Fibroblast of mammary gland (primary cell): ENCODE measurements around the gene GAL.

ENCODE experiments used
- DNase-seq: peaks from one replicate; pipeline ENCODE4 v3.0.0-alpha.2; 2010; ENCODE audit warnings: low read depth
- H3K4me3 ChIP-seq: 2 replicates; pipeline ENCODE4 v1.5.1; 2011; ENCODE audit warnings: low read depth, mild to moderate bottlenecking, low read length, moderate library complexity; ENCODE audit not compliant: control insufficient read depth
- CTCF ChIP-seq: conservative IDR thresholded peaks from 2 replicates; pipeline ENCODE4 v1.5.1; 2011; ENCODE audit warnings: low read depth, low read length, inconsistent platforms; ENCODE audit not compliant: control insufficient read depth, insufficient read depth

The GAL gene

GRCh38 chr11:68664906-68665305 is 19.4 kb upstream of the GAL start:
- no peak for TF ChIP-seq CTCF
- DNase-seq = no peak
- H3K4me3 ChIP-seq = no peak overlapping the region

- DNase-seq = no peak
- no peak for TF ChIP-seq CTCF
Observed at GRCh38 chr11:68665436-68665835, 18.9 kb upstream of the GAL start.

DNA sequence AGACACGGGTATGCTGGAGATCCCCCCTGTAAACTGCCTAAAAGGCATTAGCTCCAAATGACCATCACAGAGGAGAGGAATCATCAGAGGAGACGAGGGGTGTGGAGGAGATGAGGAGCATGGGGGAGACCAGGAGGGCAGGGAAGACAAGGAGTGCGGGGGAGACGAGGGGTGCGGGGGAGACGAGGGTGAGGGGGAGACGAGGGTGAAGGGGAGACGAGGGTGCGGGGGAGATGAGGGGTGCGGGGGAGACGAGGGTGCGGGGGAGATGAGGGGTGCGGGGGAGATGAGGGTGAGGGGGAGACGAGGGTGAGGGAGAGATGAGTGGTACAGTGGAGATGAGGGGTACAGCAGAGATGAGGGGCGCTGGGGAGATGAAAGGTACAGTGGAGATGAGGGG is 17.5 kb upstream of the GAL start:
- DNase-seq = no peak
- H3K4me3 ChIP-seq = no peak overlapping the region
- no peak for TF ChIP-seq CTCF

More at GRCh38 chr11:68665436-68665835, 18.9 kb upstream of the GAL start:
- H3K4me3 ChIP-seq = no peak overlapping the region

DNA sequence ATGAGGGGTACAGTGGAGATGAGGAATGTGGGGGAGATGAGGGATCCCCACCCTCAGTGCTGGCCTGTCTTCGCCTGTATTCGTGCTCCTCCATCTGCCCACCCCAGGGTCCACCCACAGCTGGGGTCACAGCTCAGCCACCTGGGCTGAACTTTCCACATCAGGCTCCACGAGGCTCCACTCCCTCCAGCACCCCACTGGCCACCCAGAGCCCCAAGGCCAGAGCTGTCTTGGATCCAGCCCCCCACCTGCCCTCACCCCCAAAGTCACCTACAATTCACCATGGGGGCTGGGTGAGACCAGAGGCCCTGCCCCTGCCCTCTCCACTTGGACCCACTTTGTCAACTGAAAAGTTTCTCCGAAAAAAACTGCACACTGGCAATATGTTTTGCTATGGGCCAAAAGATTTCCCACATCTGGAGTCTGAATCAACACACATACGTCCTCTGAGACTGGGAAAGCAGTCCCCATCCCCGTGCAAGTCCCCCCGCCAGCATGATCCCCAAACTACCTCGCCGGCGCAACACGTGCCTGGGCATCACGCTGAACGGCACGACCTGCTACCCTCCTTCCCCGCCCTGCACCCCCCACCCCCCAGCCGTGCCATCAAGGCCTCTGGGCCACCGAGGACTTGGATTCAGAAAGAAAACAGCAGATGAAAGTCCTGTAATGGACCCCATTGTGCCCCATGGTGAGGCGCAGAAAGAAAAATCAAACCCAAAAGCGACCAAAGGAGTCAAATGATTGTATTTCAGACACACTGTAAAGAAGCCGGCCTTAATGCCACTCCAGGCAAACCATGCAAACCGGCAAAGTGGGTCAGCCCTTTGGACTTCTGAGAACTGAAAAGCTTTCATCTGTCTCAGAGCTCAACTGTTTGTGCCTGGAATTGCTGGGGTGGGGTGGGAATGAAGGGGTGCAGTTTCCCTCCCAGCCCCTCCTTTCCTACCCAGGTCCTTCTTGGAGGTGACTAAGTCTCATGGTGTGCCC is 16.5 kb upstream of the GAL start:
- no peak overlapping the region for H3K4me3 ChIP-seq
- no peak for DNase-seq
- no peak for TF ChIP-seq CTCF

DNA sequence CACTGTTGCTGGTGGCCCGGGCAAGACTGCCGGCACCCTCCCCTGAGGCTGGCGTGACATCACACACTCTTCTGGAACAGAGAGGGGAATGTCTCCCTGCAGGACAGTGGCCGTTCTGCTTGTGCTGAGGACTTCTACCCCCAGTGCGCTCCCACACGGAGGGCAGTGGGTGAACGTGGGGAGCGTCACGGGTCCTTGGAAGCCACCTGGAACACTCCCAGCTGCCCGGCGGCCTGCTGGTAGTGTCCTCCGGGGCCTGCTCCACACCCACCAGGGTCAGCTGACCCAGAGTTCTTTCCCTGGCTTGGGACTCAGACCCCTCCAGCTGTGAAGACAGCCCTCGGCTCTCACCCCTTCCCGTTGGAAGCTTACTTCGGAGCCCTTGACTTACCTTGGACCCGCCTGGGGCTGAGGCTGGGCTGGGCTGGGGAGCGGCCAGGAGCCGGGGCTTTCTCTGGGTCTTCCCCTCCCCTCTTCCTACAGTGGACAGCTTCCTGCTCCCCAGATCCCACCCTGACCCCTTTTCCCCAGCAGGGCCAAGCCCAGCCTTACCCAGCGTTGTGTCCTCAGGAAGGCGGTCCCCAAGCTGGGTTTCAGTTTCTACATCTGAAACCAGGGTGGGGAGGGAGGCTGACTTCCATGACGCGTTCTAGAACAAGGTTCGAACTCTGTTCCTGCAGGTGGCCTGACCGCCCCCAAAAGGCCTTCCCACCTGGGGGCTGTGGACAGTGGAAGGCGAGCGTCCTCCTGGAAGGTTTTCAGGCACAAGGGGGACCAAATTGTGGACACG is 14.8 kb upstream of the GAL start:
- TF ChIP-seq CTCF = no peak
- no peak overlapping the region for H3K4me3 ChIP-seq
- DNase-seq = no peak

DNA sequence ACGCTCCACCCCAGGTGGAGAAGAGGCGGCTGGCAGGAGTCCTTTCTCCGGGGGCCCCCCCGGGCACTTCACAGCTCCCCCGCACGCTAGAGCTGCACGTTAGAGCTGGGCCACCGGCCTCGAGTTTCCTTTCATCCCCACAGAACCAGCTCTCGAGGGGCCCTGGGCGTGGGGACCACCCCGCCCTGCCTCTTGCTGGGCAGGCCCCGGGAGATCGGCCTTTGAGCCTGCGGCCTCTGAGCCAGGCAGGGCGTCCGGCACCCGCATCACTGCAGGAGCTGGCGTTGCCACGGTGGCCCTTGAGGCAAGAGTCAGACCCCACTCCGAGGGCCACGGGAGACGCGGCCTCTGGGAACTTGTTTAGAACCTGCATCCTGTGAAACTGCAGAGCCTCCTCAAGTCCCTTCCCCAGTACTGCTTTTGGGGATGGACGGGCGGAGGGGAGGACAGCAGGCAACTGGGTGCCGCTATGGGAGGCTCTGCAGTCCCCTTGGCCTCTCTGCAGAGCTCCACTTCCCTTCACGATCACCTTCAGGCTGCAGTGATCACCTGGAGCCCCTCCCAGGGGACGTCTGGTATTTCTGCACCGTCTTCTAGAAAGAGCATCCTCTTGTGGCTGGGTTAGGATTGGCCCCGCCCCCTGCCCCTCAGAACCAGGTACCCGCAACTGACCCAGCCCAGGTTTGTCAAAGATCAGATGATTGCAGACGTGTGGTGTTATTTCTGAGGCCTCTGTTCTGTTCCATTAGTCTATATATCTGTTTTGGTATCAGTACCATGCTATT is 13.9 kb upstream of the GAL start:
- no peak for TF ChIP-seq CTCF
- no peak overlapping the region for H3K4me3 ChIP-seq
- no peak for DNase-seq
